Keratinocyte (primary cell): ENCODE results near the gene MARS1. TPM values are rescaled to one million over a fixed set of nuclear protein-coding genes. Genes with fewer than 3 reads are reported as not detected.

Experiments
- DNase-seq: peaks from one replicate; pipeline ENCODE4 v3.0.0-alpha.2; 2011; ENCODE audit warnings: low read depth, missing footprints, low spot score
- FAIRE-seq: peaks from 2 replicates; lab custom pipeline; 2011; peaks lifted over from hg19 to GRCh38; lab: Jason Lieb, UNC
- H2AFZ ChIP-seq: 2 replicates; pipeline ENCODE4 v1.6.0; 2012; ENCODE audit warnings: low read length, control low read depth, inconsistent platforms; ENCODE audit not compliant: control insufficient read depth
- H3K27ac ChIP-seq: 2 replicates; pipeline ENCODE4 v1.5.1; 2011; ENCODE audit warnings: low read length; ENCODE audit not compliant: control insufficient read depth, insufficient read depth
- H3K27me3 ChIP-seq: 3 replicates; pipeline ENCODE4 v1.6.0; 2011; ENCODE audit warnings: low read length; ENCODE audit not compliant: control insufficient read depth, insufficient read depth; ENCODE audit errors: extremely low read depth
- H3K36me3 ChIP-seq, 2 experiments: 2 replicates in 1 of 2; 3 replicates in 1 of 2; pipeline ENCODE4 v1.5.1; 2011; ENCODE audit warnings: low read length in 2 of 2, mild to moderate bottlenecking in 1 of 2; ENCODE audit not compliant: control insufficient read depth in 2 of 2, insufficient read depth in 2 of 2; ENCODE audit errors: extremely low read depth in 1 of 2
- H3K4me1 ChIP-seq: 3 replicates; pipeline ENCODE4 v1.5.1; 2011; ENCODE audit warnings: low read length; ENCODE audit not compliant: control insufficient read depth, insufficient read depth; ENCODE audit errors: extremely low read depth
- H3K4me2 ChIP-seq: 3 replicates; pipeline ENCODE4 v1.6.0; 2011; ENCODE audit warnings: low read depth, low read length; ENCODE audit not compliant: control insufficient read depth, insufficient read depth; ENCODE audit errors: extremely low read depth
- H3K4me3 ChIP-seq, 3 experiments: fragments of 200-600 bp in 1 of 3; sonication (generic) in 1 of 3; 2 replicates in 2 of 3; 3 replicates in 1 of 3; pipeline ENCODE4 v1.5.1; 2011 to 2016; ENCODE audit warnings: low read length in 3 of 3, mild to moderate bottlenecking in 3 of 3, control low read depth in 2 of 3, inconsistent platforms in 1 of 3, low read depth in 1 of 3, mixed read lengths in 1 of 3, mixed run types in 1 of 3, moderate library complexity in 1 of 3; ENCODE audit not compliant: control insufficient read depth in 2 of 3, insufficient read depth in 2 of 3; ENCODE audit errors: extremely low read depth in 1 of 3
- H3K79me2 ChIP-seq: 2 replicates; pipeline ENCODE4 v1.6.0; 2012; ENCODE audit warnings: low read length; ENCODE audit not compliant: control insufficient read depth, insufficient read depth
- H3K9ac ChIP-seq: 3 replicates; pipeline ENCODE4 v1.6.0; 2011; ENCODE audit warnings: low read length; ENCODE audit not compliant: control insufficient read depth, insufficient read depth; ENCODE audit errors: extremely low read depth
- H3K9me1 ChIP-seq: 3 replicates; pipeline ENCODE4 v1.6.0; 2011; ENCODE audit warnings: low read length; ENCODE audit not compliant: control insufficient read depth, insufficient read depth; ENCODE audit errors: extremely low read depth
- H3K9me3 ChIP-seq: 2 replicates; pipeline ENCODE4 v1.5.1; 2012; ENCODE audit warnings: low read depth, low read length; ENCODE audit not compliant: control insufficient read depth
- H4K20me1 ChIP-seq: 3 replicates; pipeline ENCODE4 v1.6.0; 2011; ENCODE audit warnings: low read length; ENCODE audit not compliant: control insufficient read depth, insufficient read depth; ENCODE audit errors: extremely low read depth
- EZH2 ChIP-seq: IDR thresholded peaks from one replicate; pipeline ENCODE4 v1.6.1; 2012; ENCODE audit warnings: inconsistent platforms, mild to moderate bottlenecking, low read length, moderate library complexity
- dilution Hi-C: fragments of 300-500 bp; cut with MboI; formaldehyde crosslinking; loops from one replicate; pipeline ENCODE4 v1.7.0; 2020; ENCODE audit warnings: low sequenced_read_pairs; ENCODE audit not compliant: extremely low pct_ligation_motif_present
- polyA plus RNA-seq, 5 experiments: library from polyadenylated mRNA; depleted of rRNA in 3 of 5; stranded (reverse) in 3 of 5; stranded (forward) in 1 of 5; unstranded in 1 of 5; fragments of >200 nt; gene quantifications; 1 replicate in 1 of 5; 2 replicates in 3 of 5; 3 replicates in 1 of 5; pipeline versions ENCODE4 v1.2.1 to v1.2.3, GENCODE V29; 2011 to 2012; ENCODE audit warnings: missing spikeins in 2 of 5, low read depth in 1 of 5, low replicate concordance in 1 of 5
- TF ChIP-seq, protein P1 (sequence below), 3 experiments: IDR thresholded peaks in 1 of 3; conservative IDR thresholded peaks in 1 of 3; optimal IDR thresholded peaks in 1 of 3; 2 replicates in 2 of 3; 3 replicates in 1 of 3; pipeline versions ENCODE3 to v1.5.1; 2011; ENCODE audit warnings: low read length in 3 of 3, mild to moderate bottlenecking in 3 of 3, moderate library complexity in 2 of 3, control low read depth in 1 of 3, inconsistent platforms in 1 of 3; ENCODE audit not compliant: insufficient read depth in 2 of 3; ENCODE audit errors: extremely low read depth in 1 of 3

MARS1 gene
- polyA plus RNA-seq, 1 donor (not counting 4 experiments of a cell fraction or from before 2014, with no cell fraction given) = 125 TPM

DNA sequence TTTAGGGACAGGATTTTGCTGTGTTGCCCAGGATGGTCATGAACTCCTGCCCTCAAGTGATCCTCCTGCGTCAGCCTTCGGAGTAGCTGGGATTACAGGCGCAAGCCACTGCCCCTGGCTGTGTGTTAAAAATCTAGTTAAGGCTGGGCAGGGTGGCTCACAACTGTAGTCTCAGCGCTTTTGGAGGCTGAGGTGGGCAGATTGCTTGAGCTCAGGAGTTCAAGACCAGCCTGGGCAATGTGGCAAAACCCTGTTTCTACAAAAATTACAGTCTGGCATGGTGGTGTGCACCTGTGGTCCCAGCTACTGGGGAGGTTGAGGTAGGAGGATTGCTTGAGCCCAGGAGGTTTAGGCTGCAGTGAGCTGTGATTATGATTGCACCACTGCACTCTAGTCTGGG lies 23.3 kb downstream of the MARS1 start:
- no peaks in the 10 kb centered on the region for H3K9me1 ChIP-seq

DNA sequence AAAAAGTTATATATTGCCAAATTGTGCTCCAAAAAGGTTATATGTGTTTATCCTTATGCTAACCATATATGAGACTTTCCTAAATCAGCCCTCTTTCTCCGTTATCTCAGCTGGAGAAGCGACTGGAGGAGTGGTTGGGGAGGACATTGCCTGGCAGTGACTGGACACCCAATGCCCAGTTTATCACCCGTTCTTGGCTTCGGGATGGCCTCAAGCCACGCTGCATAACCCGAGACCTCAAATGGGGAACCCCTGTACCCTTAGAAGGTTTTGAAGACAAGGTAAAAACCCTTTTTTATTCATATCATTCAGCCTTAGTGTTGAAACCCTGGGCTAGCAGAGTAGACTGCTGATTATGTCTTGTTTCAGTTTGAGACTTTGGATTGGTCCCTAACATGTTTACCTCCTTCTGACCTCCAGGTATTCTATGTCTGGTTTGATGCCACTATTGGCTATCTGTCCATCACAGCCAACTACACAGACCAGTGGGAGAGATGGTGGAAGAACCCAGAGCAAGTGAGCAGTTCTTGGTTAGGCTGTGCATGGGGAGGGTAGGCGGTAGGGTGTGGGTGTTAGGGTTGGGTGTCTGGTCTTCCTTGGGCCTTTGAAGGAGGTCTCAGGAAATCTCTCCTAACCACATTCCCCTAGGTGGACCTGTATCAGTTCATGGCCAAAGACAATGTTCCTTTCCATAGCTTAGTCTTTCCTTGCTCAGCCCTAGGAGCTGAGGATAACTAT lies 23.9 kb downstream of the MARS1 start:
- Histone ChIP-seq H2AFZ (no peak overlapping the region), H3K4me2 (no peak overlapping the region), H3K9me1 (no peaks in the 10 kb centered on the region), H3K4me3 (no peak overlapping the region), H3K4me1 (peaks cover 6% of the 10 kb centered on the region), H3K27ac (no peak overlapping the region), H3K9ac (no peak overlapping the region), H3K27me3 (no peaks in the 10 kb centered on the region), H4K20me1 (peaks cover 11% of the 10 kb centered on the region), H3K79me2 (no peaks in the 10 kb centered on the region), H3K9me3 (no peaks in the 10 kb centered on the region), H3K36me3 (peaks cover 34 to 40% of the 10 kb centered on the region in 2 experiments)
- DNase-seq (no peak), FAIRE-seq (no peak)
- dilution Hi-C loops = no loop called here
- TF ChIP-seq EZH2 = no peak
- TF ChIP-seq, protein P1, sequence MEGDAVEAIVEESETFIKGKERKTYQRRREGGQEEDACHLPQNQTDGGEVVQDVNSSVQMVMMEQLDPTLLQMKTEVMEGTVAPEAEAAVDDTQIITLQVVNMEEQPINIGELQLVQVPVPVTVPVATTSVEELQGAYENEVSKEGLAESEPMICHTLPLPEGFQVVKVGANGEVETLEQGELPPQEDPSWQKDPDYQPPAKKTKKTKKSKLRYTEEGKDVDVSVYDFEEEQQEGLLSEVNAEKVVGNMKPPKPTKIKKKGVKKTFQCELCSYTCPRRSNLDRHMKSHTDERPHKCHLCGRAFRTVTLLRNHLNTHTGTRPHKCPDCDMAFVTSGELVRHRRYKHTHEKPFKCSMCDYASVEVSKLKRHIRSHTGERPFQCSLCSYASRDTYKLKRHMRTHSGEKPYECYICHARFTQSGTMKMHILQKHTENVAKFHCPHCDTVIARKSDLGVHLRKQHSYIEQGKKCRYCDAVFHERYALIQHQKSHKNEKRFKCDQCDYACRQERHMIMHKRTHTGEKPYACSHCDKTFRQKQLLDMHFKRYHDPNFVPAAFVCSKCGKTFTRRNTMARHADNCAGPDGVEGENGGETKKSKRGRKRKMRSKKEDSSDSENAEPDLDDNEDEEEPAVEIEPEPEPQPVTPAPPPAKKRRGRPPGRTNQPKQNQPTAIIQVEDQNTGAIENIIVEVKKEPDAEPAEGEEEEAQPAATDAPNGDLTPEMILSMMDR (optimal IDR thresholded peaks at IDR 0.05 in 1 of 3, IDR thresholded peaks at IDR 0.05 in 1 of 3, conservative IDR thresholded peaks at IDR 0.05 in 1 of 3; ENCODE audit: extremely low read depth in 1 of 3, insufficient read depth in 2 of 3, low read length in 3 of 3) = no peak

More for the DNA sequence above, 23.3 kb downstream of the MARS1 start:
- Histone ChIP-seq H3K4me3 (no peak overlapping the region), H3K27ac (no peak overlapping the region), H3K79me2 (no peaks in the 10 kb centered on the region), H3K27me3 (no peaks in the 10 kb centered on the region), H4K20me1 (peaks cover 11% of the 10 kb centered on the region), H2AFZ (no peak overlapping the region), H3K4me2 (no peak overlapping the region), H3K9me3 (no peaks in the 10 kb centered on the region), H3K9ac (no peak overlapping the region), H3K4me1 (peaks cover 6% of the 10 kb centered on the region), H3K36me3 (peaks cover 29 to 39% of the 10 kb centered on the region in 2 experiments)
- no peak for TF ChIP-seq EZH2
- TF ChIP-seq, protein P1 (optimal IDR thresholded peaks at IDR 0.05 in 1 of 3, IDR thresholded peaks at IDR 0.05 in 1 of 3, conservative IDR thresholded peaks at IDR 0.05 in 1 of 3; ENCODE audit: extremely low read depth in 1 of 3, insufficient read depth in 2 of 3, low read length in 3 of 3) = no peak
- dilution Hi-C loops = no loop called here
- DNase-seq (no peak), FAIRE-seq (no peak)
